Spleen (tissue), 7 donors: ENCODE data around the gene CAMTA1.

ENCODE experiments used
- CTCF ChIP-seq, 11 experiments: fragments of 200-600 bp in 7 of 11; fragments of 450-650 bp in 4 of 11; sonication (generic) in 4 of 11; IDR thresholded peaks in 8 of 11; conservative IDR thresholded peaks in 3 of 11; 1 replicate in 7 of 11; 2 replicates in 4 of 11; pipeline versions ENCODE4 v1.4.0 to v1.8.0; 2016 to 2021; ENCODE audit warnings: antibody characterized with exemption in 11 of 11, inconsistent platforms in 4 of 11, mild to moderate bottlenecking in 1 of 11
- POLR2A ChIP-seq, 3 donors: fragments of 450-650 bp; IDR thresholded peaks; one replicate each; pipeline ENCODE4 v1.5.1; 2017; ENCODE audit warnings: antibody characterized with exemption in 3 of 3, mild to moderate bottlenecking in 1 of 3
- POLR2AphosphoS5 ChIP-seq, 3 donors: sonication (generic); formaldehyde crosslinking; IDR thresholded peaks; one replicate each; pipeline ENCODE4 v1.5.1; 2017; ENCODE audit warnings: antibody characterized with exemption in 3 of 3
- donor health status: DM: no; HTN: no; CAD: no; lungs with moderate emphysema.
- donor health status: DM: no; HTN: no; CAD: no.
- donor health status: DM: no; HTN: no; CAD: no.

- no peak for TF ChIP-seq CTCF (IDR thresholded peaks at IDR 0.05 in 8 of 11, conservative IDR thresholded peaks at IDR 0.05 in 3 of 11)
- TF ChIP-seq POLR2A (IDR thresholded peaks at IDR 0.05) = no peak
- no peak for TF ChIP-seq POLR2AphosphoS5 (IDR thresholded peaks at IDR 0.05)
Measured at GRCh38 chr1:7422081-7422480, 636.8 kb downstream of the CAMTA1 start.
